HG03457 (cell line): ENCODE data around the gene KBTBD8.

Experiments used
- ATAC-seq: cut with Tn5 transposase; IDR thresholded peaks from one replicate; pipeline ENCODE4 v1.9.1; 2021; ENCODE audit warnings: moderate number of reproducible peaks; ENCODE audit not compliant: unreplicated experiment

Gene KBTBD8

GRCh38 chr3:66998113-66998903 lies at the start of gene KBTBD8:
Gene KBTBD8, plus strand, starts transcription at chr3:66998307. Its CDS starts 49 bp downstream, at chr3:66998356.
- ATAC-seq = peak; percentile 91

GRCh38 chr3:66948838-66949237 lies 49.3 kb upstream of the KBTBD8 start:
- no peak for ATAC-seq

- no peak for ATAC-seq
These were observed 48.2 kb upstream of the KBTBD8 start for GRCh38 chr3:66949898-66950297.

- no peak for ATAC-seq
These were observed 45.8 kb upstream of the KBTBD8 start for GRCh38 chr3:66952357-66952756.

- ATAC-seq = no peak
These were observed 44.1 kb upstream of the KBTBD8 start for GRCh38 chr3:66953934-66954445.

- no peak for ATAC-seq
These were observed 41.4 kb upstream of the KBTBD8 start for GRCh38 chr3:66956742-66957141.

GRCh38 chr3:66957367-66957766 lies 40.7 kb upstream of the KBTBD8 start:
- no peak for ATAC-seq

GRCh38 chr3:66958067-66958466 lies 40.0 kb upstream of the KBTBD8 start:
- no peak for ATAC-seq

GRCh38 chr3:66962664-66963063 lies 35.4 kb upstream of the KBTBD8 start:
- no peak for ATAC-seq

- ATAC-seq = no peak
These were observed 26.9 kb upstream of the KBTBD8 start for GRCh38 chr3:66971245-66971644.

- peak; percentile 98 for ATAC-seq
These were observed 26.1 kb upstream of the KBTBD8 start for GRCh38 chr3:66971891-66972551.

- no peak for ATAC-seq
These were observed 17.3 kb upstream of the KBTBD8 start for GRCh38 chr3:66980791-66981190.

GRCh38 chr3:66983101-66983500 lies 15.0 kb upstream of the KBTBD8 start:
- ATAC-seq = no peak

GRCh38 chr3:66985336-66985920 lies 12.7 kb upstream of the KBTBD8 start:
- no peak for ATAC-seq

GRCh38 chr3:66986406-66986805 lies 11.7 kb upstream of the KBTBD8 start:
- no peak for ATAC-seq

GRCh38 chr3:66989241-66989640 lies 8.9 kb upstream of the KBTBD8 start:
- ATAC-seq = no peak

GRCh38 chr3:66989860-66990696 lies 8.0 kb upstream of the KBTBD8 start:
- peak; percentile 56 for ATAC-seq

GRCh38 chr3:66991459-66991858 lies 6.6 kb upstream of the KBTBD8 start:
- no peak for ATAC-seq

GRCh38 chr3:66993082-66993481 lies 5.0 kb upstream of the KBTBD8 start:
- no peak for ATAC-seq

- ATAC-seq = no peak
These were observed 3.5 kb upstream of the KBTBD8 start for GRCh38 chr3:66994588-66994987.

- ATAC-seq = no peak
These were observed 1.4 kb upstream of the KBTBD8 start for GRCh38 chr3:66996696-66997095.
